Right forelimb (tissue), 1 donor: ENCODE measurements around the gene HOXD13.

Experiments
- DNase-seq: peaks from one replicate; pipeline ENCODE4 v3.0.0-alpha.2; 2018

Gene HOXD13

GRCh38 chr2:176092270-176093144 is at the start of gene HOXD13:
HOXD13 (plus strand) TSS chr2:176092721; CDS start chr2:176092891, 170 bp downstream.
- DNase-seq, result peak; percentile 76

DNA sequence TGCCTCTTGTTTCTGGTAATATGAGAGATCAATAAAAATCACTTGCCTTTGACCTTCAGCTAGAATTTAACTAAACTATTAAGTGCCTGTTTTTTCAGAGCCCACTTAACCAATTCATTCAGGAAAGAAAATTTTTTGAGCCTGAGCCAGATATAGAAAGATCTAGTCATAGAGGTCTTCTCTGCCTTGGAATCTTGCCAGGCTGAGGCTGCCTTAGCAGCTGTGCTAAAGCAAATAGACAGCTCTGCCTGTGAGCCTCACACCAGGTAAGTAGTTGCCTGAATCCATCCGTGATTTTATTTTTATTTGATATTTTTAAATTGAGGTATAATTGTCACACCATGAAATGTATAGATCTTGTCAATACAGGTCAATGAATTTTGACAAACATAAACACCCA is 36.1 kb upstream of the HOXD13 start:
- DNase-seq, result no peak

DNA sequence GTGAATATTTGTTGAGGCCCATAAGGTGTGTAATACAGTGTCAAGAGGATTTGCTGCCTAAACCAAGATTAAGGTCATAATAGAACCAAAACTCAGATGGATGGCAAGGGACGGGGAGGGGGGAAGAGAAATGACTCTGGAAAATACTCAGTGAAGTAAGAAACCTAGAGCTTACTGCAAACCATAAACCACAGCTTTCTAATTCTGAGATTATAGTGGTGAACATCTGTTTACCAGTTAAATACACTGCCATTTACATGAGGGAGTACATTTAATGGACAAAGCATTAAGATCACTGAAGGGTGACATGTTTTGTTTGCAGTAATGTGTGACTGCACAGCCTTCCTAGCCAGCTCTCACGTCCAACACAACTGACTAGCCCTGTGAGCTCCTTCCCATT is 28.6 kb upstream of the HOXD13 start:
- no peak for DNase-seq

- DNase-seq, result peak; percentile 56
These were observed 25.6 kb upstream of the HOXD13 start for GRCh38 chr2:176066645-176067588.

DNA sequence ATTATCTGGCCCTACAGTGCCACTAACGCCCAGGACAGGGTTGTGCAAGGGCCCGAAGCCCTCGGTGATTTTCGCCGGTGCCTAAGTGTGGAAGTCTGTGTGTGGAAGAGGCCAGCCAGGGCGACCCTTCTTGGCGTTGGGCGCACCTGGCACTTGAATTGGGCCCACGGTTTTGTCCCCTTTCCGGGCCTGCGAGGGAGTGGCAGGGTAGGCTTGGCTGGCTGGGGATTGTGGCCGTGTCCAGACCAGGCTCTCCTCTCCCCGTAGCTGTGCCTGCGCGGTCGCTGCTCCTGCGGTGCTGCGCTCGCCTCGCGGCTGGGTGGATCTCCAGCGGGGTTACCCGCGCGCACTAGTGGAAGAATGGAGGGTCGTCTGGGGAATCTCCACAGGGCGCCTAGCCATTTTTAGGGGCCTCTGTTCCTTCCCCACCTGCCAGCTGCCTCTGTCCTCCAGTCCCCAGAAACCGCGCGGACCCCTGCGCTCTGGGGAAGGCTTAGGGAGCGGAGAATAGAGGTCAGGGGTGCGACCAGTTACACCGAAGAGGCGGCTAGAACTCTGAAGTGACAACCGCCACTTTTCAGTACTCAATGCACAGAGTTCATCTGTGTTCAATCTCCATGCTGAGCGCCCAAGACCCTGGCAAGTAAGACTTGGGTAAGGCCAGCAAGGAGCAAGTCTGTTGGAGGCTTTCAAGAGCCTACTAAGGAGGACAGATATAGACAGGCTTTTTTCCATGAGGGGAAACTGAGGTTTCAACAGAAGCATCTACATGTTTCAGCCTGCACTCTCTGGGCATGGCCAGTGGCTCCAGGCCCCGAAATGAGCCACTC is 24.7 kb upstream of the HOXD13 start:
- peak; percentile 57 for DNase-seq

DNA sequence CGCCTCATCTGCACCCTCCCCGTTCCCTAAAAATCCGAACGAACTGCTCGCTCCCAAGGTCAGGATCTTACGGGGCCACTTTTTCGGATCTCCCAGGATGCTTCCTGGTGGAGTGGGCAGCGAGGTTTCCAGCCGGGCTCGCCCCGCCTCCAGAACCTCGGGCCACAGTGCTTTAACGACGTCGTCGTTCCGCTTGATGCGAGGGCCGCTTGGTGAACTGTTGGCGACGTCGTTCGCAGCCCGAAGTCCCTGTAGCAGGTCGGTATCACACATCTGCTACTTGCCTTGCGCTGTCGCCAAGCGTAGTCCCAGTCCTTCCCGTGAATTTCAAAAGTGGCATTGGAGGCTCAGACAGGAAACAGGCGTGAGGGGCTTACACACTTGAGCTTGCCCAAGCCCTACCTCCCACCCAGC is 24.1 kb upstream of the HOXD13 start:
- DNase-seq, result peak; percentile 44

GRCh38 chr2:176071330-176072291 is 20.9 kb upstream of the HOXD13 start:
- DNase-seq, result peak; percentile 46

DNA sequence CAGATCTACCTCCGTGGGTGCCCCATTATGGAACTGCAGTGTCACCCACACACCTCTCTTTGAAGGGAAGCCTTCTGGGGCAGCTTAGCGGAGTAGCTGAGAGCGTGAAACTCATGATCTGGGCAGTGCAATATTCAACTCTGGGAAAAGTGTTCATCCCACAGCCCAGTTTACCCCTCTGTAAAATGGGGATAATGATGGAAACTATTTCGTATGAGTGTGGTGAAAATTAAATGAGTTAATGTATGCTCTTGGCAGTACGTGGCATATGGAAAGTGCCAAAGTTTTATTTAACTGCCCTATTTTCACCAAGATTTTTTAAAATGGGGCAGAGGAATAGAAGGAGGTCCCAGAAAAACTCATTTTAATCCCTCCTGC is 20.2 kb upstream of the HOXD13 start:
- no peak for DNase-seq

DNA sequence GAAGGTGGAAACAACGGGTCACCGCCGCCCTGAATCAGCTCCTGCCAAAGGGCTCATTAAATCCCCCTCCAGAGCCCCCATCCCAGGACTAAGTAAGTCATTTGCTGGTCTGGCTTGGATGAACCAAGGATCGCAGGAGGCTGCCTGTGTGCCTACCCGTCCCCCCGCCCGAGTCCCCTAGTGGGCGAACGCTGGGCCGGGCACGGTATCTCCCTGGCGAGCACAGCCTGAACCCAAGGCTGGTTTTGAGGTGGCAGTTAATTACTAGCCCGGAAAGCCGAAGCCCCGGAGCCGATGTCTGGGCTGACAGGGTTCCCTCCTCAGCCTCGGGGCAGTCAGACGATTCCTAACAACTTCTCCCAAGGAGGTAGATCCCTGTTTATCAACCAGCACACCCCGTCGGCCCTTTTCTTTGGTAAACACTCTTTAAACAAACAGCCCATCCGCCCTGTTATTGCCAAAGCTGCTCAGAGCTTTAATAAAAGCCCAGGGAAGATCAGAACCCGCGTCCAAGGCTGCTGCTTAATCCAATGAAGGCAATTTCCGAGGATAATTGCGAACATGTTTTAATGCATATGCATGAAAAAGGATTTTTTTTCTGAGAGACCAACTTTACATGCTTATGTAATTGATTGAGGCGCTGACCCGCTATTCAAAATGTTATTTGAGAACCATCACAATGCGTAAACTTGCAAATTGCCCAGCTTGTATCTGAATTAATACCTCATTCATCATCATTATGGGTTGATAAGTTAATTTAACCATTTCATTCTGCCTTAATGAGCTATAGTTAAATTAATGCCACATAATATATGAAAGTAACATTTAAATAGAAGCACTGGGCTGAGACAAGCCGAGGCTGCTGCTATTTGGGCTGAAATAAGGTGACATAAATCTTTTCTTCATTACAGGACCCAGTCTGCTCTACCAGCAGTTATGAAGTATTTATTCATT is 19.3 kb upstream of the HOXD13 start:
- DNase-seq, result peak; percentile 45

GRCh38 chr2:176074919-176075425 is 17.5 kb upstream of the HOXD13 start:
- no peak for DNase-seq

GRCh38 chr2:176075481-176075880 is 17.0 kb upstream of the HOXD13 start:
- DNase-seq, result peak; percentile 57

GRCh38 chr2:176076063-176076462 is 16.5 kb upstream of the HOXD13 start:
- DNase-seq, result no peak

DNA sequence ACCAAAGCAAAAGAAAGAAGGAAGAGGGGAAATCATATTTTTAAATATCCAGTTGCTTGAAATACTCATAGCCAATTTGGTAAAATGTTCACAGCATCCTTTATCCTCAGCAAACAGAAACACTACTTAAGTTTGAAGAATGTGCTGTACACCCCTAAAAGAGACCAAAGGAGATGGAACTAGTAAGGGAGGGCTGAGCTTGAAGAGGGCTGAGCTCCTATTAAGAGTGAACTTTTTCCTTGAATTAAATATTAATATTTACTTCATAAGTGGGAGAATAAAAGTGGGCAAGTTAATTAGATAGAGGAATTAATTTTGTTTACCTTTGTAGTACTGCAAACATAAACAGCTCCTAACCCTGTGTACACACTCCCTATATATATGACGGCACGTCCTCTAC is 15.7 kb upstream of the HOXD13 start:
- DNase-seq, result no peak

DNA sequence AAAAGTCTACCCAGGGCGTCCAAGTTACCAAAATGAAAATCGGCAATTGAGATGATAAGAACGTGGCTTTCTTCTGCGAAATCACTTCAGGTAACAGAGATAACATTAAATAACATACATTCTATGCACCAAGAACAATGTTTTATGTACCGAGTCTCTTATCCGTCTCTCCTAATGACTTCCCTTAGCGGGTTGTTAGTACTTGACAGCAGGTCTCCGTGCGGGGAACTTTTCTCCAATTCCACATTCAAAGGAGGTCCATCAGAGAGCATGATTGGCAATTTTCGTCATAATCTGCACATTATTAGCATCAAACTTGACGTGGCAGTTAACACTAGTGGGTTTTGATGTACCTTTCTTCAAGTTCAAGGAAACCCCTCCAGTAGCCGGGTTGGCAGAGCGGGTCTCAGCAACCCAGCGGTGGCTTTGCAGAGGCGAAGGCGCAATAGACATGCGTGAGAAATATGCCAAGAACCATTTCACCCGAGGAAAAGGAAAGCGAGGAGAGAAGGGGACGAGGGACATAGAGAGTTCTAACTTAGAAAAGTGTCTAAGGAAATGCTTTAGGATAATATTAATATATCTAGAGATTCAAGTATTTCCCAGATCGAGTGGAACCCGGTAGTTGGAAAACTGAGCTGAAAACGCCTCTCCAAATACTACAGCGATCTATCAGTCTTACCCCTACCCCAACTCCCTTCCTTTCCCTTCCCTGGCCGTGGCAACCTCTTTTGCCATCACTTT is 13.8 kb upstream of the HOXD13 start:
- peak; percentile 46 for DNase-seq

GRCh38 chr2:176079285-176079830 is 13.2 kb upstream of the HOXD13 start:
- no peak for DNase-seq

- DNase-seq, result peak; percentile 73
These were observed 12.5 kb upstream of the HOXD13 start for GRCh38 chr2:176079831-176080539.

DNA sequence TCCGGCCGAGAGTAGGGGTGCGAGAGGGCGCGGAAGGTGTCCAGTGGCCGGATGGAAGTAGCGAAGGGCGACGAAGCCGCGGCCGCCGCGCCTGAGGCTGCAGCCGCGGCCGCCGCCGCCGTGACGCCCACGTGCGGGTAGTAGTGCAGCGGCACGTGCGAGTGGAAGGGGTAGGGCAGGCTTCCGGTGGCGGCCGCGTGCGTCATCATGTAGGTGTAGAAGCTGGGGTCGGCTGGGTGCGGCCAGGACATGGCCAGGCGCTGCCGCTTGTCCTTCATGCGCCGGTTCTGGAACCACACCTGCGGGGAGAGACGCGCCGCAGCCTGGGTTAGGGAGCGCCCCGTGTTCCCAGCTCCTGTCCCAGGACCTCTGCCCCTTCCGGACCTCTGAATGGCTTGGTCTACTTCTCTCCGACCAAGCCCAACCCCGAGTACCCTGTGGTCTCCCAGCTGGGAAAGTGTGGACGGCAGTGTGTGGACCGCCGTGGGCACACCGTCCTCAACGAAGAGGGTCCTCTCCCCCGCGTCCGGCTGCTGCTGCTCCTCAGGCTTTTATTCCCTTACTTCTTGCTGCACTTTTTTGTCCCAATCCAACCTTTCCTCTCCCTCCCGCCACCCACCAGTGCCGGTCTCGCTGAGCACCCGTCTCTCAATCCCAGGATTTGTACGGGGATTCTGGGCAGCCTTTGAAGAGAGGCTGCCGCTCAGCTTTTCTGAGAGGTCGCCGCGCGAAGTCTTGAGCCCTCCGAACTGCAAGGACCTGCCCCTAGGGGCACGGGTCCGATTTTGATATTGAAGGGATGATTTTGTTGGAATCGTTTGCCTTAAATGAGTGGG is 11.8 kb upstream of the HOXD13 start:
- peak; percentile 65 for DNase-seq
